NCI-H1092 treated with DMSO at 0.1 percent for 48 hours (cell line): ENCODE results near the gene GPC6.
"Not testable (repeated sequence)": the region's sequence is repeated elsewhere in the genome, so short reads cannot be mapped to it uniquely, and the experiment has no call there.

Experiments
- DNase-seq: peaks from one replicate; lab custom pipeline; 2025; lab: John Stamatoyannopoulos, UW

The GPC6 gene

GRCh38 chr13:94328381-94329041, 1101.9 kb downstream of the GPC6 start:
- no peak for DNase-seq

- no peak for DNase-seq
Observed at GRCh38 chr13:94329277-94329676, 1102.7 kb downstream of the GPC6 start.

GRCh38 chr13:94329754-94330551, 1103.3 kb downstream of the GPC6 start:
- no peak for DNase-seq

GRCh38 chr13:94330552-94331071, 1104.0 kb downstream of the GPC6 start:
- DNase-seq: no peak

GRCh38 chr13:94331281-94331680, 1104.7 kb downstream of the GPC6 start:
- no peak for DNase-seq

- DNase-seq: no peak
Observed at GRCh38 chr13:94332359-94333096, 1105.9 kb downstream of the GPC6 start.

- DNase-seq: no peak
Observed at GRCh38 chr13:94333131-94333820, 1106.7 kb downstream of the GPC6 start.

- peak; percentile 30 for DNase-seq
Observed at GRCh38 chr13:94335761-94336526, 1109.3 kb downstream of the GPC6 start.

- no peak for DNase-seq
Observed at GRCh38 chr13:94339116-94339687, 1112.6 kb downstream of the GPC6 start.

GRCh38 chr13:94342436-94343242, 1116.0 kb downstream of the GPC6 start:
- DNase-seq: no peak

GRCh38 chr13:94343243-94343585, 1116.6 kb downstream of the GPC6 start:
- no peak for DNase-seq

- not testable (repeated sequence) for DNase-seq
Observed at GRCh38 chr13:94343687-94344086, 1117.1 kb downstream of the GPC6 start.

- DNase-seq: peak; percentile 12
Observed at GRCh38 chr13:94344126-94344818, 1117.7 kb downstream of the GPC6 start.

GRCh38 chr13:94345374-94346195, 1119.0 kb downstream of the GPC6 start:
- DNase-seq: peak; percentile 63

- no peak for DNase-seq
Observed at GRCh38 chr13:94346261-94347019, 1119.8 kb downstream of the GPC6 start.

- DNase-seq: no peak
Observed at GRCh38 chr13:94351292-94351990, 1124.8 kb downstream of the GPC6 start.

- DNase-seq: no peak
Observed at GRCh38 chr13:94352057-94352456, 1125.5 kb downstream of the GPC6 start.
